Natural killer cell (primary cell): Measurements from ENCODE around the gene ZNF197. TPM values are rescaled to one million over a fixed set of nuclear protein-coding genes. Genes with fewer than 3 reads are reported as not detected.
A peak's percentile ranks its signal among the peaks of the same experiment; 100 is the strongest.
"Not testable (repeated sequence)": the region's sequence is repeated elsewhere in the genome, so short reads cannot be mapped to it uniquely, and the experiment has no call there.

ENCODE experiments used
- ATAC-seq, 3 donors: fragments of 150-1000 bp in 2 of 3; fragments of 200-7000 bp in 1 of 3; cut with Tn5 transposase; 1 replicate in 1 of 3; 2 replicates in 2 of 3; pipeline ENCODE4 v1.10.0; 2021; ENCODE audit warnings: mild to moderate bottlenecking in 2 of 3, moderate library complexity in 2 of 3
- DNase-seq, 2 donors: peaks; one replicate each; pipeline versions ENCODE4 v3.0.0 to v3.0.0-alpha.2; 2013 to 2021; ENCODE audit warnings: mixed read lengths in 1 of 2
- H3K27ac ChIP-seq: one replicate; pipeline ENCODE4 v1.5.1; 2013; ENCODE audit warnings: mild to moderate bottlenecking, low read length
- H3K27me3 ChIP-seq: one replicate; pipeline ENCODE4 v1.6.1; 2013; ENCODE audit warnings: low read length; ENCODE audit not compliant: control insufficient read depth, insufficient read depth
- H3K36me3 ChIP-seq: one replicate; pipeline ENCODE4 v1.6.1; 2013; ENCODE audit warnings: low read length; ENCODE audit not compliant: control insufficient read depth, insufficient read depth
- H3K4me1 ChIP-seq: one replicate; pipeline ENCODE4 v1.6.1; 2013; ENCODE audit warnings: low read length; ENCODE audit not compliant: control insufficient read depth, insufficient read depth
- H3K4me3 ChIP-seq: one replicate; pipeline ENCODE4 v1.5.1; 2013; ENCODE audit warnings: low read length
- H3K9me3 ChIP-seq: one replicate; pipeline ENCODE4 v1.6.1; 2013; ENCODE audit warnings: low read length; ENCODE audit not compliant: control insufficient read depth, insufficient read depth
- H3K27ac Mint-ChIP-seq, 2 donors: one replicate each; pipeline ENCODE4 v1.8.0; 2022; ENCODE audit warnings: mild to moderate bottlenecking in 2 of 2, mixed read lengths in 2 of 2, moderate library complexity in 1 of 2
- H3K27me3 Mint-ChIP-seq, 2 donors: one replicate each; pipeline ENCODE4 v1.8.0; 2022; ENCODE audit warnings: low read depth in 2 of 2, mixed read lengths in 2 of 2
- H3K36me3 Mint-ChIP-seq: one replicate; pipeline ENCODE4 v1.8.0; 2022; ENCODE audit warnings: mixed read lengths
- H3K4me1 Mint-ChIP-seq, 2 donors: one replicate each; pipeline ENCODE4 v1.8.0; 2022; ENCODE audit warnings: mixed read lengths in 2 of 2
- H3K4me3 Mint-ChIP-seq: one replicate; pipeline ENCODE4 v1.8.0; 2022; ENCODE audit warnings: mild to moderate bottlenecking, moderate library complexity, mixed read lengths
- H3K9me3 Mint-ChIP-seq, 2 donors: one replicate each; pipeline ENCODE4 v1.8.0; 2022; ENCODE audit warnings: mixed read lengths in 2 of 2
- WGBS: methylation state at CpG from one replicate; pipeline ENCODE4 v1.1.7; 2013; ENCODE audit warnings: missing lambda C conversion rate; ENCODE audit not compliant: insufficient coverage; 5-methylcytosine and 5-hydroxymethylcytosine counted together
- intact Hi-C: fragments of 100-400 bp; cut with micrococcal nuclease; formaldehyde crosslinking; loops from one replicate; pipeline ENCODE4 v1.14.2; 2022
- total RNA-seq, 4 donors: library from RNA; stranded (reverse); fragments of 120-200 nt in 1 of 4; gene quantifications; one replicate each; pipeline versions ENCODE4 v1.2.3 to v1.2.4, GENCODE V29; 2013 to 2022
- TF ChIP-seq, protein P1 (sequence below): fragments of 200-600 bp; IDR thresholded peaks from one replicate; pipeline ENCODE4 v1.8.0; 2022; ENCODE audit warnings: antibody characterized with exemption

Gene ZNF197
- 10 to 100 TPM in 2 of 3 donors, 1 to 10 TPM in 1; 10.0 to 15.7 (median 13.4) TPM for total RNA-seq
- total RNA-seq (2013) = 22.5 TPM

DNA sequence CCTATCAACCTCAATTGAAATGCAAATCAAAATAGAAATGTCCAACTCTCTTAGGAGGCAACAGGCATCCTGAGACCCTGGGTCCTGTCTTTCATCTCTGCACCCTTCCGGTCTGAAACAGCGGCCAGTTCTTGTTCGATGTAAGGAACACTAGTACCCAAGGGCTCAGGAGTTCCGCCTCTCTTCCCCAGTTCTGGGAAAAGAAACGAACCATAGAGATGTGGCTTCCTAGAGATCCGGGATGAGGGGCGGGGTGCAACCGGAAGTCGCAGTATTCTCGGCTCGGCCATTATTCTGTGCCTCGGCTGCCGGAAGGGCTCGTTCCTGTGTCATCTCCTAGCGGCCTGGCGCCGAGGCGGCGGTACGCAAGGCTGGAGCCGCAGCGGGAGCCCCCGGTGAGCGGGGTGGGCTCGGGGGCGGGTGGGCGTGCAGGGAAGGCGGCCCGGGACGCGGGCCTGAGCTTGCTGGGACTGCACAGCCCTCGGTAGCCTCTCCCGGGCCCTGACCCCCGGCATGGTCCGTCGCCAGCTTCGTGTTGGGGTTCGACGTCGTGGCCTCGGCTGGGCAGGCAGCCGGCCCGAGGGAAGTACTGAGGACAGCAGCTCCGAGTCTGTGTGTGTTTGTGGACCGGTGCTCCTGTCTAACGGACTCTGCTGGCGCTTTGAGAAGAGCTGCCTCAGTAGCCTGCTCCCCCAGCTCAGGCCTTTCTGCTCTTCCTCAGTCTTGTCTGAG lies at the start of gene ZNF197:
ZNF197 (plus strand) TSS at position 288 of the 732 bp plus-strand sequence. CDS start 4,119 bp downstream, outside the sequence.
- peak within 1 kb of the TSS; percentile 79 for H3K4me3 ChIP-seq
- no peaks in the 10 kb centered on the region for H3K9me3 ChIP-seq
- peak within 1 kb of the TSS; percentile 97 for H3K4me3 Mint-ChIP-seq
- peak within 1 kb of the TSS; percentile 75 for H3K27ac ChIP-seq
- H3K4me1 Mint-ChIP-seq = peaks cover 43 to 47% of the 10 kb centered on the region in 2 donors
- H3K27ac Mint-ChIP-seq = peak within 1 kb of the TSS; percentile 79 to 88
- peaks cover 12% of the 10 kb centered on the region for H3K4me1 ChIP-seq
- no peaks in the 10 kb centered on the region for H3K27me3 Mint-ChIP-seq
- peak; percentile 78 to 88 (median 87) for ATAC-seq
- H3K27me3 ChIP-seq = no peaks in the 10 kb centered on the region
- peaks cover 4% of the 10 kb centered on the region for H3K36me3 ChIP-seq
- WGBS = under 1% methylated on average over 47 of the region's 47 CpGs
- intact Hi-C loops = no loop called here
- peak; percentile 37 to 68 for DNase-seq
- H3K36me3 Mint-ChIP-seq = no peaks in the 10 kb centered on the region
- TF ChIP-seq, protein P1, sequence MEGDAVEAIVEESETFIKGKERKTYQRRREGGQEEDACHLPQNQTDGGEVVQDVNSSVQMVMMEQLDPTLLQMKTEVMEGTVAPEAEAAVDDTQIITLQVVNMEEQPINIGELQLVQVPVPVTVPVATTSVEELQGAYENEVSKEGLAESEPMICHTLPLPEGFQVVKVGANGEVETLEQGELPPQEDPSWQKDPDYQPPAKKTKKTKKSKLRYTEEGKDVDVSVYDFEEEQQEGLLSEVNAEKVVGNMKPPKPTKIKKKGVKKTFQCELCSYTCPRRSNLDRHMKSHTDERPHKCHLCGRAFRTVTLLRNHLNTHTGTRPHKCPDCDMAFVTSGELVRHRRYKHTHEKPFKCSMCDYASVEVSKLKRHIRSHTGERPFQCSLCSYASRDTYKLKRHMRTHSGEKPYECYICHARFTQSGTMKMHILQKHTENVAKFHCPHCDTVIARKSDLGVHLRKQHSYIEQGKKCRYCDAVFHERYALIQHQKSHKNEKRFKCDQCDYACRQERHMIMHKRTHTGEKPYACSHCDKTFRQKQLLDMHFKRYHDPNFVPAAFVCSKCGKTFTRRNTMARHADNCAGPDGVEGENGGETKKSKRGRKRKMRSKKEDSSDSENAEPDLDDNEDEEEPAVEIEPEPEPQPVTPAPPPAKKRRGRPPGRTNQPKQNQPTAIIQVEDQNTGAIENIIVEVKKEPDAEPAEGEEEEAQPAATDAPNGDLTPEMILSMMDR = no peak
- no peaks in the 10 kb centered on the region for H3K9me3 Mint-ChIP-seq

DNA sequence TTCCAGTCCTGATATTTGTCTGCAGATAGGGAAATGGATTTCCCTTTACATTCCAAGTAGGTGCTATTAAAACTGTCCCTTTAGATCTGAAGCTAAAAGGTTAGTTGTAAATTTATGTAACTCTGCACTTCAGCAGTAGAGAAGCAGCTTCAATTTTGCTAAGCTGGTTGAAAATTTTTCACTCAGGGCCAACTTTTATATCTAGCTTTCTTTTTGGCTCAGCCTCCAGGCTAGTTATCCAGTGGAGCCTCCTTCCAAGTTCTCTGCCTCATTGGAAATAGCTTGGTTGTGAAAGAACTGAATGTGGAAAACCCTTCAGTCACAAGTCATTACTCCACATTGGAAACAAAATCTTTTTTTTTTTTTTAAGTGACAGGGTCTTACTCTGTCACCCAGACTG lies 48.2 kb upstream of the ZNF197 start:
- Mint-ChIP-seq H3K27me3 (no peaks in the 10 kb centered on the region), H3K27ac (no peak overlapping the region), H3K9me3 (peaks cover 5 to 16% of the 10 kb centered on the region in 2 donors), H3K36me3 (peaks cover 14% of the 10 kb centered on the region), H3K4me1 (no peaks in the 10 kb centered on the region), H3K4me3 (no peak overlapping the region)
- H3K27ac ChIP-seq = no peak overlapping the region
- peaks cover 24% of the 10 kb centered on the region for H3K9me3 ChIP-seq
- ATAC-seq = no peak
- DNase-seq = no peak
- no peaks in the 10 kb centered on the region for H3K36me3 ChIP-seq
- TF ChIP-seq, protein P1 = no peak
- intact Hi-C loops = no loop called here
- H3K27me3 ChIP-seq = no peaks in the 10 kb centered on the region
- H3K4me1 ChIP-seq = no peaks in the 10 kb centered on the region
- H3K4me3 ChIP-seq = no peak overlapping the region

DNA sequence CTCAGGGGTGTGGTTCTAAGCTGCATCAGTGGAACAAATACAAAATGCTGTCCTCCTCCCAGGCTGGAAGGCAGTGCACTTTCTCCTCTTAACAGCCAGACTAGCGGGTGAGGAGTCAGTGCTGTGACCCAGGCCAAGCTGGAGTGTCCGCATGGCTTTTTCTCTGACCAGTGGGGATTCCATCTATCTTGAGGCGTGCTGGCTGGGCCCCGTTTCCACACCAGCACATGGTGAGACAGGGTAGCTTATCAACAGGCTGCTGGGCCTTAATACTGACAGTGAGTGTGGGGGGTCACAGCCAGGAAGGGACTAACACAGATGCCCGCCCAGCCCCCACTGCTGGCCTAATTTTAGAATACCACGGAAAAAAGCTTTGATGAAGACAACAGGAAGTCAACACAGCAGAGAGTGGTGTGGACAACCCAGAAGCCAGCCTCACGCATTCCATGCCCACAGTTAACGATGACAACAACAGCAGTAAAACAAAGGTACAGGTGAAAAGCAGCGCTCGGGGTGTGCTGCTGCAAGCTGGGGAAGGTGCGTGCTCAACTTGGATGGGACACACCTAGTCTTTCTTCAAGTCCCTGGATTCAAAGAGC lies 47.4 kb upstream of the ZNF197 start:
- H3K27me3 Mint-ChIP-seq, H3K36me3 ChIP-seq, DNase-seq, H3K4me1 ChIP-seq, H3K27ac ChIP-seq, H3K4me3 ChIP-seq, H3K4me3 Mint-ChIP-seq, H3K9me3 Mint-ChIP-seq, H3K4me1 Mint-ChIP-seq, H3K27me3 ChIP-seq, H3K36me3 Mint-ChIP-seq, intact Hi-C loops, H3K27ac Mint-ChIP-seq: not testable (repeated sequence)
- ATAC-seq = peak in 1 of 3 donors; percentile 40
- WGBS = 88% methylated on average over 11 of the region's 11 CpGs
- peaks cover 19% of the 10 kb centered on the region for H3K9me3 ChIP-seq

DNA sequence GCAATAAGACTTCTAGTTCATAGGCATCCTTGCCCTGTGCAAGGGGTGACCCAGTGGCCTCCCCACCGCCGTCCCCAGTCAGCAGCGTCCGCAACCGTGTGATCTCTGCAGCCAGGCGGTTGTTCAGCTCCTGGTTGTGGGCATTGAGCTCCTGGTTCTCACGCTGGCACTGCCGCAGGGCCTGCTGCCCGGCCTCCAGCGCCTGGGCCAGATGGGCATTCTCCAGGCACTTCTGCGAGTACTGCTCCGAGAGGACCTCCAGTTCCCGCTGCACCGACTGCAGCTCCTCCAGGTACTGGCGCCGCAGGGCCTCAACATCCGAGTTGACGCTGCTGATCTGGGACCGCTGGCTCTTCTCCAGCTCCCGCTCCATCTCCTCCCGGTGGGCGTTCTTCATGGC lies 46.5 kb upstream of the ZNF197 start:
- ATAC-seq = peak in 1 of 3 donors; percentile 34
- H3K9me3 ChIP-seq = peaks cover 16% of the 10 kb centered on the region
- H3K4me3 Mint-ChIP-seq, H3K4me3 ChIP-seq, H3K9me3 Mint-ChIP-seq, H3K4me1 ChIP-seq, H3K27me3 ChIP-seq, H3K27me3 Mint-ChIP-seq, DNase-seq, H3K27ac ChIP-seq, H3K4me1 Mint-ChIP-seq, intact Hi-C loops, H3K27ac Mint-ChIP-seq, H3K36me3 Mint-ChIP-seq, H3K36me3 ChIP-seq: not testable (repeated sequence)
- 99% methylated on average over 22 of the region's 22 CpGs for WGBS

DNA sequence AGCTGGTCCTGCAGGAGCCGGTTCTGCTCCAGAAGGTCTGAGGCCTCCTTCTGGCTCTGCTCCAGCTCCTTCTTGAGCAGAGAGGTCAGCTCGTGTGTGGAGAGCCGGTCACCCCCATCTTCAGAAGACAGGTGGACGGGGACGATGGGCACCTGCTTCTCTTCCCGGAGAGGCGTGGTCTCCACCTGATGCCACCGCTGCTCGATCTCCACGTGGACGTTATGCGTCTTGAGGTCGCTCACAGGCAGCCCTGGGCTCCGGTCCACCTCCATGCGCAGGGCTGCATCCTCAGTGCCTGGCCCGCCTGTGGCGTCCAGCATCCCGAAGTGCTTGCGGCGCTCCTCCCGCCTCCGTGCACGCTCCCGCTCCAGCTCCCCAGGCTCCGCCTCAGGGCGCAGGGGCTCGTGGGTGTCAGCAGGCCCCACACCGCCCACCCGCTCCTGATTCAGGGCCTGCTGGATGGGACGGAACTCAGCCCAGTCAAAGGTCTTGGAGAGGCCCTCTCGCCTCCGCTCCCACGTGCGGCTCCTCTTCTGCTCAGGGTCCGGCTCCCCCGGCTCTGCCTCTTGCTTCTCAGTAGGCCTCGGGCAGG lies 45.8 kb upstream of the ZNF197 start:
- intact Hi-C loops, H3K27ac Mint-ChIP-seq, DNase-seq, H3K36me3 ChIP-seq, H3K27me3 Mint-ChIP-seq, H3K4me1 ChIP-seq, ATAC-seq, H3K4me3 Mint-ChIP-seq, H3K27ac ChIP-seq, H3K9me3 Mint-ChIP-seq, H3K36me3 Mint-ChIP-seq, H3K27me3 ChIP-seq, H3K4me1 Mint-ChIP-seq, H3K4me3 ChIP-seq: not testable (repeated sequence)
- peaks cover 16% of the 10 kb centered on the region for H3K9me3 ChIP-seq
- 97% methylated on average over 37 of the region's 37 CpGs for WGBS

DNA sequence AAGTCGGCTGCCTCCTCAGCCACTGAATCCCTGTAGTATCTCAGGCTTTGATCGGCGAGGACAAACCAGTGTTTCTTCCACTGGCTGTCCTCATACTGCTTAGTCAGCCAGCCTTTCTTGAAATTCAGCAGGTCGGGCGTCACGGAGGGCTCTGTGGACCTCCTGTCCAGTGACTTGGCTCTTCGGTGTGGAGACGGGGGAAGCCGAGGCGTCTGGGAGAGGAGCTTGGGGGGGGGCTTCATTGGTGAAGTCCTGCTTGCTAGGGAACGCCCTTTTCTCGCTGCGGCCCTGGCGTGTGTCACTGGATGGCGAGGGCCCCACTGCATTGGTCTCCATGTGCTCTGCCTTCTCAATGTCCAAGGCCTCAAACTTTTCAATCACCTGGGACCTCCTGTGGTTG lies 45.1 kb upstream of the ZNF197 start:
- H3K4me1 Mint-ChIP-seq = peaks cover 8 to 12% of the 10 kb centered on the region in 2 donors
- DNase-seq, H3K4me3 Mint-ChIP-seq, H3K9me3 Mint-ChIP-seq, H3K36me3 ChIP-seq, H3K27ac ChIP-seq, ATAC-seq, H3K4me3 ChIP-seq, H3K27ac Mint-ChIP-seq, H3K27me3 ChIP-seq, H3K27me3 Mint-ChIP-seq, H3K4me1 ChIP-seq, intact Hi-C loops, H3K36me3 Mint-ChIP-seq: not testable (repeated sequence)
- 98% methylated on average over 15 of the region's 15 CpGs for WGBS
- H3K9me3 ChIP-seq = peaks cover 12% of the 10 kb centered on the region
